NCI-H2107 treated with DMSO at 0.1 percent for 48 hours (cell line): ENCODE results near the gene QRFP.

Source experiments
- DNase-seq: peaks from one replicate; lab custom pipeline; 2025; ENCODE audit not compliant: unreplicated experiment; lab: John Stamatoyannopoulos, UW

QRFP gene

DNA sequence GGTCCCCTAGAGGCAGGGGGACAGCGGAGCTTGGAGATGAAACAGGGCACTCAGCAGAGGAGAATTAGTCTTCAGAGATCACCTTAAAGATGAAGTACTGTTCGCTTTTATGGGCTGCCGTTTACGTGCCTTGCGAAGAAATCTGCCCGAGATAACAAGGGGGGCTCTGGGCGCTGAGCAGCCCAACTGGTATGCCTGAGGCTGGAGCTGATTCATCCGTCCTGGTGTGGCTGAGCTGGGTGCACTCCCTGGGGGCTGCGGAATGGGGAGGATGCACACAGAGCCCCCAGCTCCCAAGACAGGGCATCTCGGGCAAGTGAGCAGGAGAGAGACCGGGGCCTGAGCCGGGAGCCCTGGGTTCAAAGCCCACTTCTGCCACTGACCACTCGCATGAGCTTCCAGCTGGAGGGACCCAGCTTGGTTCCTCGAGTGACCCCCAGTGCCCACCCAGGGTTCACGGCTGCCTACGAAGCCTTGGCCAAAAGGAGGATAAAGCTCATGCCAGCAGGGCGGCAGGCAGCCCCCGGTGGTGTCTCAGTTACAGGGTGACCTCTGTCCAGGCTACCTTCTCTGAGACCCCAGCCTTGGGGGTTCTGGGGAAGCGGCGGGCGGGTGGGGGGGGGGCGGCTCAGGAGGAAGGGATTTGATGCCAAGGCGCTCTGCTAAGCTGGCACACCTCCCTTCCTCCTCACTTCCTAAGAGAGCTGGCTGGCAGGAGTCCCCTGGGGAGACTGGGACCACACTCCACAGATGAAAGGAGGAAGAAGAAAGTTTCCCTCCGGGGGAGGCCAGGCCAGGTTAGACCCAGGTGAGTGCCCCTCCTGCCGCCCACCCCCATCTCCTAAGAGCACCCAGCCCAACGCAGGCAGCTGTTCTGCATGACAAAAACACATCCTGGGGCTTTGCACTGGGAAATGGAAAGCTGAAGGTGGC is 36.8 kb upstream of the QRFP start:
- DNase-seq: no peak

DNA sequence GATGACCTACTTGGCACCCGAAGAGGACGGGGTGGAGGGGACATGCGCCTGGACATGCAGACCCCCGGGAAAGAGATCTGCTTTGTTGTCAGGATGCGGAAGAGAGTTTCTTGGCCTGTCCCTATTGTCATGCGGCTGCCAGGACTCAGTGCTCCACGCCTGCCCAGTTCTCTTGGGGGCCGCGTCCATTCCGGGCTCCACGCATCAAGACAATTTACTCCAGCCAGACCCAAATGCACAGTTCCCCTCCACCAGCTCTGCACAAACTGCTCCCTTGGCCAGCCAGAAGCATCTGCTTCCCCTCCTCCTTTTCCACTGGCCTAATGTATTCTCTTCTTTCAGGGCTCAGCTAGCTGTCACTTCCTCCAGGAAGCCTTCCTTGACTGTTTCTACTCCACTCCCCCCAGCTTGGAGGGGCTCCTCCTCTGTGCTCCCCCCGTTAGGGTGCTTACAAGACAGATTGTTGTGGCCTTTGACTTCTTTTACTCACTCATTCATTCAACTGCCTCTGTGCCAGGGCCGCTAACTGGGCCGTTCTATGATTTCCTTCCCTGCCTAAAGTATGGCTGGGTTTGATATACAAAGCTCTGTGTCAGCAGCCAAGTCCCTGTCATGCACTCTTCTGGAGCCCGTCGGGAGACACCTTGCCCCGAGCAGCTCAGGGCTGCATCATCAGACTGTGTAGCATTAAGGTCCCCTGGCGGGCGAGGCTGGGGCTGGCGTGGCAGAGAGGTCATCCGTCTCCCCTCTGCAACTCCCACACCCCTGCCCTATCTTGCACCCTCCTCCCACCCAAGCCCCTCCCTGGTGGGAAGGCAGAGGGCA is 35.9 kb upstream of the QRFP start:
- DNase-seq: no peak

DNA sequence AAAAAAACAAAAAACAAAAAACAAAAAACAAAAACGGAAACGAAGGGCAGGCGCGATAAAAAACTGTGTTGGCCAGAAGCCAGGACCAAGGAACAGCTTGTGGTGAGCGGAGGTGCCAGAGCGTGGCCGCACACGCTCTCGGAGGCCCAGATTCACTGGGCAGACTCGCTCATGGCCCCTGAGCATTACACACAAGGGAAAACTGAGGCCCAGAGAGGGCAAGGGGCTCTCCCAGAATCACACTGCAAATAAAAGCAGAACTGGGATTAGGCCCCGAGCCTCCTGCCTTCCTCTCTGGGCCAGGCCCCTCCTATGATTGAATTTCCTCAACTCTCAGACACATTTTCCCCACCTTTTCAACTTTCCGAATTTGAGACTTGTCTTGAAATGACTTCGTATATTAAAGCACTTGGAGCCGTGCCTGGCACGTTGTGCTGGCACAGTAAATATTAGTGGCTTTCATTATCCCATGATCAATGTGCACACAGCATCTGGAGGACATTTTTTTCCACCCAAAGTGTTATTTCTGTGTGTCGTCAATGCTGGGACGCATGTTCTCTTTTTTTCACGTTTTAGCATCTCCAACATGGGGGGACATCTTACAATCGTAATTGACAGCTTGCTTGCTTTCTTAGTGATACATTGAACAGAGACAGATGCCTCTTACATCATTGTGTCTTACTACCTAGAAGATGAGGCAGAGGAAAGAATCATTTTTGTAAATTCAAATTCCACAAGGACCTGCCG is 35.1 kb upstream of the QRFP start:
- DNase-seq: no peak

DNA sequence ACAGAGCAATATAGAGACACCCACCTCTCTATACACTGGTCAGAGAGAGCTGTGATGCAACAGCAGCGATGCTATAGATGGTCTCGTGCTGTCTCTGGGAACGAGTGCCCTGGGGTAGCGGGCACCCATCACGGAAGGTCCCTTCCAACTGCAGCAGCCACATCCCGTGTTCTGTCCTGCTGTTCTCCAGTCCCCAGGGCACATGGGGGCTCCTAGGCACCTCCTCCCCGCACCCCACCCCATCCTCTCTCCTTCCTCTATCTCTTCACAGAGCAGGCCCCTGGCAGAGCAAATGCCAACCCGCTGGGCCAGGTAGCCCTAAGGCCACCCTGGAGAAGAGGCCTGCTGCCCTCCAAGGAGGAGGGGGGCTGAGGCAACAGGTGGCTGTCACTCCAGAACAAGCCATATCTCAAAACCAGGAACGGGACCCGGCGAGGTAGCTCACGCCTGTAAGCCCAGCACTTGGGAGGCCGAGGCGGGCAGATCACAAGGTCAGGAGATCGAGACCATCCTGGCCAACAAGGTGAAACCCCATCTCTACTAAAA is 34.3 kb upstream of the QRFP start:
- DNase-seq: no peak

DNA sequence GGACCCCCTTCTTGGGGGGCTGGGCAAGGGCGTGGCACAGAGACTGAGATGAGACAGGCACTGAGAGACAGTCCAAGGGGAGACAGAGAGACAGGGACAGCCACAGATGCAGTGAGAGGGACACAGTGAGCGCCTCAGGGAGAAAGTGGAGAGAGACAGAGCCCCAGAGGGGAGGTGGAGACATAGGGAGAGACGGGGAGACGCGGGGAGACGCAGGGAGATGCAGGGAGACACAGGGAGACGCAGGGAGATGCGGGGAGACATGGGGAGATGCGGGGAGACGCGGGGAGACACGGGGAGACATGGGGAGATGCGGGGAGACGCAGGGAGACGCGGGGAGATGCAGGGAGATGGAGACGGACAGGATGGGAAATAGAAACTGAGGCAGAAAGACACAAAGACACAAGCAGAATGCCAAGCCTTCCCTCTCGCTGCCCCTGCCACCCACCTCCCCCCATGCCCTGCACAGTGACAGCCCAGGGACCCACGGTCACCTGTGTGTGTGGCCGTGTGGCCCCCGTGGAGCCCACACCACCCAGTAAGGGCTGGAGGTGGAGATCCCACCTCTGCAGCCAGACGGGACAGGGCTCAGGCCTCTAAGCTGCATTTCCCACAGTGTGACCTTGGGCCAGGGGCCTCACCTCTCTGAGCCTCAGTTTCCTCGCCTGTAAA is 33.7 kb upstream of the QRFP start:
- no peak for DNase-seq

DNA sequence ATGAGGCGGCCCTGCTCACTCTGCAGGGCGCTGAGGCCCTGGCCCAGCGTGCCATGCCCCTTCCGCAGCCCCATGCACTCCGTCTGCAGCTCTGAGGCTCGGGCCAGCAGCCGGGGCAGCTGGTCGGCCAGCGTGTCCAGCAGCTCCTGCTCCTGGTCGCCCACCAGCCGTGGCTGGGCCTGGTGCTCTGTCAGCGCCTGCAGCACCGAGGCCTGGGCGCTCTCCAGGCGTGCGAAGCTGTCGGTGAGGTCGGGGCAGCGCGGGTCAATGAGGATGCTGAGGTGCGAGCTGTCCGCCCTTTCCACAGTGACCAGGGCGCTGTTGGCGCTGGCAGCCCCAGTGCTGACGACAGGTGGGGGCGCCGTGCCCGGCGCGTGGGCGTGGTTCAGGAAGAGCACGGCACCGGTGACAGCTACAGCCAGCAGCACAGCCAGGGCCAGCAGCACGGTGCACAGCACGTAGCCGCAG is 33.0 kb upstream of the QRFP start:
- DNase-seq: no peak

DNA sequence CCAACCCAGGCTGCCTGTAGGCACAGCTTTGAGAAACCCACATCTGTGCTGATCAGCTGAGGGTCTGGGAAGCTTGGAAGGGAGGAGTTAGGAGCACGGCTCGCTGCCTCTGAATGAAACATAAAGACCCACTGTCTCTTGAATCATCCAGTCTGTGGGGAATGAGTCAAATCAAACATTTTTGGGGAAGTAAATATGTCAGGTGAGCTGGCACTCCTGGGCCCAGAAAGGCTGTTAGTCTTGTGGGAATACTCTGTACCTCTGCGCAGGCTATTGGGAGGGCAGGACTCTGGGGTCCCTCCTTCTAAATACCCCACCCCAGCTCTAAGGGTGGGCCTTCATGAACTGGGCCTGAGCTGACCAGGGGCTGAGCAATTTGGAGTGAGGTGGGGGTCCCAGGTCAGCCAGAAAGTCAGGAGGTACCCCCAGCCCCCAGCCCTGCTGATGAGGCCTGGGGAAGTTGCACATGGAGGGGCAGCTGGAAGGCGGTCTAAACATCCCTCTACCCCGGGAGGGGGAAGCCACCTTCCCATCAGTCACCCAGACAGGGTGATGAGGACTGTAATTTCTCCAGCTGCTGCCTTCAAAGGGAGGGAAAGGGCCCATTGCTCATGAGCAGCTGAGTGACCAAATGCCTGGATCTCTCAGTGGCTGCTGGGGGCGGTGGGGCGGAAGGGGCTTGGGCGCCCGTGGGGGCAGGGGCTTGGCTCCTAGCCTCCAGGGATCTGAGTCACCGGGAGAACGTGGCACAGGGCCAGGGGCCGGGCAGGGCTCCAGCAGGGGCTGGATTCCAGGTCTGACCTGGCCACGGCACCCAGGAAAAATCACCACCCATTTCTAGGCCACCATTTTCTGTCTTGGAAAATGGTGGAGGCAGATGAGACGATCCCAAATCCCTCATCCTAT is 31.6 kb upstream of the QRFP start:
- no peak for DNase-seq

DNA sequence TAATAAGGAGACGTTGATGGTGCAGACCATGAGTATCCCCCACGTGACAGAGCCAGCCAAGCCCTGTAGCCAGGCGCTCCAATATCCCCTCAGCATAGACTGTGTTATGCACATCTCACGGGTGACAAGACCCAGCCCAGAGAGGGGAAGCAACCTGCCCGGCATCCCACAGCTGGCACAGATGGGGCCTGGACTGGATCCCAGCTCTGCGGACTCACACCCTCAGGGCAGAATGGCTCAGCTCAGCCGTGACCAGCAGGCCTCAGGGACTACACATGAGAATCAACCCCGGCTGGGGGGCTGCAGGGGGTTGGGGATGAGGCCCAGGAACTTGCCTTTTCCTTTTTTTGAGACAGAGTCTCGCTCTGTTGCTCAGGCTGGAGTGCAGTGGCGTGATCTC is 30.7 kb upstream of the QRFP start:
- no peak for DNase-seq

DNA sequence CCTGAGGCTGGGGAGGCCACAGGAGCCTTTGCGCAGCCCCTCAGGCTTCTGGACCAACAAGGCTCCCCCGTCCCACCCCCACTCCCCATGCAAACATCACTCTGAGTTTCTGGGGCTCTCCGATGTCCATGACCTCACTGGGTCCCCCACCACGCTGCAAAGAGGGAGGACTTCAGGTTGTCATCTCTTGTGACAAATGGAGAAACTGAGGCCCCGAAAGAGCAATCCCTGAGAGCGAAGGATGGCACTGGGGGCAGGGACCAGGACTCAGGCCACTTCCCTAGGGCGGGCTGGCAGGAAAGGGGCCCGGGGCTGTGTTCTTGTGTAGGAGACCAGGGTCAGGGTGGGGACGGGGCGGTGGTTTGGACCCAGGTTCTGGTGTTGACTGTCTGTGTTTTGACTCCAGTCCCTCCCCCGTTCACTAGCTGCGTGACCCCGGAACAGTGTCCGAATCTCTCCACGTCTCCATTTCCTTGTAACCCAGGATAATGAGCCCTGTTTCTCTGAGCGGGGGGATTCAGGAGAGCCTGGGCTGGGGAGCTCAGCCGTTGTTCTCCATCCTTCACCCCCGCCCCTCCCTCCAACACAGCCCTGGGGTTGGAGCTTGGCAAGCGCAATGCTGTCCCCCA is 28.6 kb upstream of the QRFP start:
- no peak for DNase-seq

DNA sequence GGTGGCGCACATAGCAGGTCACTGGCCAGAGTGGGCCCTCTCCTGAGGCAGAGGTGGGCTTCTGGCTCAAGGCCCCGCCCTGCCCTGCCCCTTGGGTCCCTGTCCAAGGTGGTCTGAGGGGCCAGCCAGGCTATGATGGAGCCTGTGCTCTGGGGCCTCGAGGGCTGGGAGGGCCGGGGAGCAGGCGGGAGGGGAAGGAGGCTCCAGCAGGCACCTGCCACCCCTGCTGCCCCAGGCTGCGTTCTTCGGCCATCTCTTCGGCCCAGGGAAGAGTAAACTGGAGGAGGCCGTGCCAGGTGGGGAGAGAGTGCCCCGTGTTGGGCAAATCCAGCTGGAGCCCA is 27.8 kb upstream of the QRFP start:
- no peak for DNase-seq

DNA sequence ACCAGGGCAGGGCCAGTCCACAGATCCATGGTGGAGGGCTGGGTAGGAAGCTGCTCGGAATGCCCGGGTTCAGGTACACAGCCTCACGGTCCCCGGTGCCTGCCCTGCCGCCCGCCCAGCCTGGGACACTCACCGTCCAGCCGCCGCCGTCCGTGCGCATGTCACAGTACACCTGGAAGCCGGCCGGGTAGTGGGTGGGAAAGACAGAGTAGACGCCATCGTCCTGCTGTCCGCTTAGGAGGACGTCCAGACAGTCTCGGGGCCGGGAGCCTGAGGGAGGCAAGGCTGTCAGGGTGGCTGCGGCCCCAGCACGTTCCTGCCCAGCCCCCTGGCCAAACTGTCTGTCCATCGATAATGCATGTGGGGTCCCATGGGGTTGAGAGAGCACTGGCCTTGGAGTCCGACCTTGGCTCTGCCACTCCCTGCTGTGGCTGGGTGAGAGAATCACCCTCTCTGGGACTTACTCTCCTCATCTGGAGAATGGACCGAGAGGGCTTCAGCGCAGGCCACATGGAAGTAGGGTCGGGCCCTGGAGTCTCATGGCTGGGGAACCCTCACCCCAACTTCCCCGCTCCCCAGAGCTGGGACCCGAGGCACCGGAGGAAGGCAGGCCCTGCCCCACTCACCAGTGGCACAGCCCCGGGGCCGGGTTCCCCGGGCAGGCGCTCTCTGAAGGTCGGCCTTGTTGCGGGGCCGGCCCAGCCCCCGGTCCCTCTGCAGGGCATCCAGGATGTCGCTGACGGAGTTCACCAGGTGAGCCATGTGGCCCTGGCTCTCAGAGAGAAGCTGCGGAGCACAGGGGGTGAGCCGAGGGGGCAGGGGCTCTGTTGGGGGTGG is 27.2 kb upstream of the QRFP start:
- no peak for DNase-seq

DNA sequence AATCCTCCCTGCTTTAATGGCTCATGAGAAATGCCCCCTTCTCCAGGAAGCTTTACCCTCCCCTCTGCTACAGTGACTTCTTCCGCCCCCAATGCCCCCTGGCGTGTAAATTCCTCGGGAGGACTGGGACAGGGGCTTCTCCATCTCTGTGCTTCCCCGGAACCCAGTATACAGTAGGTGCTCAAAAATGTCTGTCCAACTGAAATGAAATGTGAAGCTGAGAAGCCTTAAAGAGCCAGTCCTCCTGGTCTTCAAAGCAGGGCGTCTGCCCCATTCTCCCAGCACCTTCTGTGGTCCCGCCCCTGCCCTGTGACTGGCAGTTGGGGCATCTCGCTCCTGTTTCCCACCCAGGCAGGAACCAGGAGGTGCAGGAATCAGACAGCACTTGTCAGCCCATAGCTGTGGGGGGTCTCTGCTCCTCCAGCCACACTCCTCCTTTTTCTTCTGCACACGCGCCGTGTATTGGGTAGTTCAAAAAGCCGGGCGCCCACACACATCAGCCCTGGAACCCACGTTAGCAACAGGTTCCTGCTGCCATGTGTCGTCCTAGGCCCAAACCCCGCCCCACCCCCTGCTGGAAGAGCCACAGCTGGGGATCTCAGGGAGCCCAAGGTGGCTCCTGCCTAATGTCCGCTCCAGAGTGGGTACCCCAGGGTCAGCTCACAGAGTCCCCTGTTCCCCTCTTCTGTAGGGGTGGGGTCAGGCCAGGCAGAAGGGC is 26.4 kb upstream of the QRFP start:
- no peak for DNase-seq

DNA sequence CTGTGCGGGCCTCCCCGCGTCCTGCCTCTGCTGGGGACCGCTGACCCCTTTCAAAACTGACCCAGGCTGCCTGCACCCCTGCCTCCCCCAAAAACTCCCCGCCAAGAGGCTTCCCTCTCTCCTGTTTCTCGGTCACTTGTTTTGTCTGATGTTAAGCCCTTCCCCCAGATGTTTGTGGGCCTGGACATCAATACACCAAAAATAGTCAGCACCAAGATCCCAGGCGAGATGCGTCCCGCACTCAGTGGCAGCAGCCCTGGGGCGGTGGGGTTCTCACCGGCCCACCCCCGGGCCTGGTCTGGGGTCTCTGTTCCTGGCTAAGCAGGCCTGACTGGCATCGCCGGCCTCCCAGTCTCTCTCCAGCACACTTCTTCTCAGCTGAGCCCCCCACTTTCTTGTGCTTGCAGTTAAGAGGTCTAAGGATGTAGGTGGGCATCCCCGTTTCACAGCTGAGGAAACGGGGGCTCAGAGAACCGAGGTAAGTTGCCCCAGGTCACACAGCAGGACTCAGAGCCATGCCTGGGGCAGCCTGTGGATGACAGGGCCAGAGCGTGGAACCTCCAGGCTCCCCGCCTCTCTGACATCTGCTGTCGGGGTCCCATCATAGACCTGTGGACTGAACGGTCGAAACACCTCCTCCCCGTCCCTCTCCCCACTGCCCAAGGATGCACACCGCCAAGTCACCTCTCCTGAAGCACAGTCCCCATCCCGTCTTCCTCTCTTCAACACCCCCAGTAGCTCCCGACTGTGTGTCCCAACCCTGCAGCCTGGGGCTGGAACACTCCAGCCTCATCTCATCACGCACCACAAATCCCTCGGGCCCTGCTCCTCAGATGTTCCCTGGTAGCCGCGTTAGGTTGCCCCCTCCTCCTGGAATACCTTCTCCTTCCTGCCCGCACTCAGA is 25.6 kb upstream of the QRFP start:
- no peak for DNase-seq

DNA sequence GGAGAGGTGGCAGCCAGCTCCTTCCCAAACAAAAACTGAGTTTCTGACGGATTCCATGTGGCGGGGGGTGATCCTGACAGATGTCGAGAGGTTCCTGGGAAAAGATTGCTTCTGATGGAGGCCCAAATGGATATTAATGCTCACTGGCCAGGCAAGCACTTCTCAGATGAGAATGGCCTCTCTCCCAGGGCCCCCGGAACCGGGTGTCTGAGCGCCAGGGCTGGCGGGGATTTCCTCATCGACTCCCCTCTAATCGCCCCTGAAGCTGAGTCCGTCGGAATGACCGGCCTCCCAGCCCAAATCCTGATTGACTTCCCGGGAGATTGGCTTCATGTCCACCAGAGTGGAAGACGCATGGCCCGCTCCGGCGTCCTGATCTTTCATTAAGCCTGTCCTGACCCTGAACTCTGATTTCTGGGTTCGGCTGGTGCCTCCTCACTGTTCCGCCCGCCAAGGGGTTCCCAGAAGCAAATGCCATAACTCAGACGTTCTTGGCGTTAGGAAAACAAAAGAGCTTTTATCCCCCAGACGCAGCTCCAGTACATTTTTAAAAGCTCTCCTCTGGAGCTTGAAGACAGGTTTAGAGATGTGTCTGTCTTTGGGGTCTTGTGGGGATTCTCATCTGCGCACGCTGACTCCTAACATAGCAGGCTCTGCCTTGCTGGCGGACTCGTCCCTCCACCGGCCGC is 24.8 kb upstream of the QRFP start:
- no peak for DNase-seq

DNA sequence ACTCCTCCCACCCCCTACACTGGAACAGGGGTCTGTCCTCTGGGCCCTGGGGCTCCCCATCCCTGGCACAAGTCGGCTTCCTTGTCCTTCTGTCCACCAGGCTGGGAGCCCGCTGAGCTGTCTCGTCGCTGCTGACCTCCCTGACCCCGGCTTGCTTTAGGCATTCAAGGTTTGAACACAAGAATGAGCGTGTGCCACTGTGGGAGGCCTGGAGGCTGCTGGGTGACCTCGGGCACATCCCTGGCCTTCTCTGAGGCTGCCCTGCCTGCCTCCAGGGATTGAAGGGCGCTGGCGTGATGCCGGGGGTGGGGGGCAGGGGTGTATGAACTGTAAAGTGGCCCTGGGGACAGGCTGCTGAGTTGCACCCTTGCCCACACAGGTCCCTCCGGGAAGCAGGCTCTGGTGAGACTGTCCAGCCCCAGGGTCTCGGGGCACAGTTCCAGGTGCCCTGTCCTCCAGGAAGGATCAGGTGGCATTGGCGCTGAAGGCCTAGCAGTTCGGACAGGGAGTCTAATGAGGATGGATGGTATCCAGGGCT is 24.2 kb upstream of the QRFP start:
- no peak for DNase-seq

DNA sequence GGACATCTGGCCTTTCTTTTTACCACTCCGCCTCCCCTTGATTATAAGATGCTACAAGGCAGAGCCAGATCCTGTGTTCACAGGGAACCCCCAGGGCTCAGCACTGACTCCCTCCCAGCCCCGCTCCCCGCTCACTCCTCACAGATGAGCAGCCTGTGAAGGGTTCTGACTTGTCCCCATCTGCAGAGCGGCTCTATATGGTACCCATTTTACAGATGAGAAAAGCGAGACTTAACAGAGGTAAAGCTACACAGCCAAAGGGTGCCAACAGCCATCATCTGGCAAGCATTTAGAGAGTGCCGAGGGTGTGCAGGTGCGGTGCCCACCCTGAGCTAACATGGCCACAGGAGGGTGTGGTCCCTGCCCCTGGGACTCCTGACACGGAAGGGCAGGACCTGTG is 23.6 kb upstream of the QRFP start:
- no peak for DNase-seq
